K562 (cell line): ENCODE results near the gene NPIPB9. TPM values are rescaled to one million over a fixed set of nuclear protein-coding genes. Genes with fewer than 3 reads are reported as not detected.
"Not testable (repeated sequence)": the region's sequence is repeated elsewhere in the genome, so short reads cannot be mapped to it uniquely, and the experiment has no call there.

Experiments
- ATAC-seq: fragments of 200-7000 bp; cut with Tn5 transposase; 3 replicates; pipeline ENCODE4 v1.9.1; 2020; ENCODE audit warnings: moderate library complexity
- Bru-seq: library from RNA; stranded (reverse); fragments of 400-500 nt; gene quantifications from one replicate; lab custom pipeline; 2021; lab: Mats Ljungman, UMichigan
- BruChase-seq, 2 experiments: library from RNA; stranded (reverse); fragments of 400-500 nt; gene quantifications; one replicate each; lab custom pipeline; 2021; lab: Mats Ljungman, UMichigan
- BruUV-seq: library from RNA; stranded (reverse); fragments of 400-500 nt; replicated peaks from 2 replicates; lab custom pipeline; 2021; lab: Mats Ljungman, UMichigan
- CTCF ChIA-PET: fragments of 300-600 bp; formaldehyde crosslinking; extraction: SDS; loops from one replicate; lab custom pipeline; 2021; ENCODE audit warnings: low intra/inter-chr PET ratio; lab: Yijun Ruan, JAX
- POLR2A ChIA-PET: fragments of 300-600, 350-650 bp; sonication (Branson Sonifier 250); formaldehyde crosslinking; extraction: SDS; loops from one replicate; lab custom pipeline; 2021; ENCODE audit warnings: antibody characterized with exemption, inconsistent platforms; lab: Yijun Ruan, JAX
- DNase-seq, 4 experiments: peaks; one replicate each; pipeline versions ENCODE4 v3.0.0 to v3.0.0-alpha.2; 2011 to 2018; ENCODE audit warnings: low spot score in 3 of 4, mixed read lengths in 3 of 4; ENCODE audit errors: extremely low read depth in 1 of 4
- FAIRE-seq: peaks from 2 replicates; lab custom pipeline; 2011; peaks lifted over from hg19 to GRCh38; lab: Jason Lieb, UNC
- H2AFZ ChIP-seq: 2 replicates; pipeline ENCODE4 v1.6.0; 2011; ENCODE audit warnings: low read depth, low read length, control low read depth, inconsistent platforms
- H3K27ac ChIP-seq: fragments of 200-600 bp; 3 replicates; pipeline ENCODE4 v1.8.0; 2011; ENCODE audit warnings: low read depth, mild to moderate bottlenecking, control low read depth, inconsistent platforms, low read length, moderate library complexity, mixed read lengths; ENCODE audit errors: extremely low read depth
- H3K27me3 ChIP-seq, 2 experiments: fragments of 300-600 bp in 1 of 2; 2 replicates in 1 of 2; 3 replicates in 1 of 2; pipeline versions ENCODE4 v1.6.0 to v1.8.0; 2011; ENCODE audit warnings: inconsistent platforms in 2 of 2, low read length in 2 of 2, mild to moderate bottlenecking in 1 of 2, mixed read lengths in 1 of 2, moderate library complexity in 1 of 2; ENCODE audit not compliant: control insufficient read depth in 2 of 2, insufficient read depth in 2 of 2
- H3K36me3 ChIP-seq: fragments of 300-600 bp; 3 replicates; pipeline ENCODE4 v1.8.0; 2011; ENCODE audit warnings: mild to moderate bottlenecking, low read length, inconsistent platforms; ENCODE audit not compliant: control insufficient read depth, insufficient read depth
- H3K4me1 ChIP-seq, 2 experiments: fragments of 200-600 bp in 1 of 2; replicated peaks in 1 of 2; 2 replicates in 1 of 2; 3 replicates in 1 of 2; pipeline versions ENCODE4 v1.5.1 to v1.8.0; 2011; ENCODE audit warnings: inconsistent platforms in 2 of 2, low read length in 2 of 2, mild to moderate bottlenecking in 1 of 2, mixed read lengths in 1 of 2, moderate library complexity in 1 of 2; ENCODE audit not compliant: control insufficient read depth in 2 of 2, insufficient read depth in 2 of 2
- H3K4me2 ChIP-seq: 2 replicates; pipeline ENCODE4 v1.6.1; 2011; ENCODE audit warnings: low read length, control low read depth, inconsistent platforms, mixed read lengths; ENCODE audit not compliant: insufficient read depth
- H3K4me3 ChIP-seq: fragments of 200-600 bp; sonication (generic), shearing (Covaris generic); 2 replicates; pipeline ENCODE4 v1.5.1; 2016; ENCODE audit warnings: control low read depth, inconsistent platforms
- H3K79me2 ChIP-seq: fragments of 200-600 bp; 3 replicates; pipeline ENCODE4 v1.8.0; 2011; ENCODE audit warnings: low read length, inconsistent platforms; ENCODE audit not compliant: control insufficient read depth, insufficient read depth
- H3K9ac ChIP-seq, 2 experiments: 2 replicates each; pipeline versions ENCODE4 v1.6.0 to v1.6.1; 2011; ENCODE audit warnings: low read depth in 2 of 2, low read length in 2 of 2, control low read depth in 1 of 2, inconsistent platforms in 1 of 2, mild to moderate bottlenecking in 1 of 2, mixed read lengths in 1 of 2; ENCODE audit not compliant: insufficient read depth in 1 of 2
- H3K9me1 ChIP-seq: one replicate; pipeline ENCODE4 v1.6.0; 2011; ENCODE audit warnings: inconsistent platforms, mild to moderate bottlenecking, low read length, moderate library complexity; ENCODE audit not compliant: control insufficient read depth, insufficient read depth
- H3K9me3 ChIP-seq: replicated peaks from 2 replicates; pipeline ENCODE4 v1.5.1; 2011; ENCODE audit warnings: low read depth, low read length, inconsistent platforms; ENCODE audit not compliant: control insufficient read depth, insufficient read depth
- H4K20me1 ChIP-seq: replicated peaks from 2 replicates; pipeline ENCODE4 v1.6.1; 2011; ENCODE audit warnings: low read length, inconsistent platforms, mixed read lengths; ENCODE audit not compliant: control insufficient read depth, insufficient read depth
- WGBS: fragments of 100-300 bp; shearing (Covaris generic); methylation state at CpG from one replicate; pipeline ENCODE4 v1.1.6; 2016; ENCODE audit warnings: low coverage, mixed read lengths; ENCODE audit not compliant: insufficient coverage; ENCODE audit errors: missing lambda C conversion rate; 5-methylcytosine and 5-hydroxymethylcytosine counted together
- in situ Hi-C: fragments of 300-500 bp; cut with MboI; formaldehyde crosslinking; loops from 4 replicates; pipeline ENCODE4 v1.15.0; 2018; ENCODE audit warnings: inconsistent platforms, mixed read lengths
- intact Hi-C: fragments of 100-400 bp; cut with micrococcal nuclease; formaldehyde crosslinking; loops from 2 replicates; pipeline ENCODE4 v1.14.2; 2022
- long read RNA-seq, 3 experiments: library from polyadenylated mRNA in 2 of 3; library from RNA in 1 of 3; unstranded in 2 of 3; stranded (forward) in 1 of 3; transcript quantifications; one replicate each; pipeline ENCODE4 v2.0.0, GENCODE V29; 2019 to 2022
- polyA minus RNA-seq, 3 experiments: library from RNA; depleted of rRNA, polyadenylated mRNA; stranded (reverse); fragments of >200 nt; gene quantifications; 2 replicates each; pipeline ENCODE4 v1.2.3, GENCODE V29; 2011
- polyA plus RNA-seq, 8 experiments: library from polyadenylated mRNA; depleted of rRNA in 4 of 8; stranded (reverse) in 5 of 8; unstranded in 3 of 8; fragments of >200 nt; fragmentation: Nextera tagmentation in 2 of 8; fragmentation: Illumina TruSeq in 1 of 8; extraction: Ambion mirVana in 2 of 8; extraction: Trizol in 1 of 8; gene quantifications; 2 replicates each; pipeline versions ENCODE4 v1.2.1 to v1.2.3, GENCODE V29; 2011 to 2014; ENCODE audit warnings: inconsistent platforms in 1 of 8, missing spikeins in 1 of 8
- total RNA-seq, 7 experiments: library from RNA; depleted of rRNA in 6 of 7; stranded (reverse); fragments of >200 nt in 6 of 7; fragmentation: Illumina TruSeq in 2 of 7; extraction: Trizol in 2 of 7; gene quantifications; 2 replicates each; pipeline versions ENCODE4 v1.2.1 to v1.2.3, GENCODE V29; 2011 to 2021; ENCODE audit warnings: low replicate concordance in 1 of 7

The NPIPB9 gene
- 25.9 and 119 TPM in 2 replicates for total RNA-seq (2011; cell fraction: chromatin; rRNA removed; ENCODE audit: low replicate concordance)
- total RNA-seq (2011; cell fraction: nucleolus; rRNA removed), result 4.0 and 9.3 TPM in 2 replicates
- 26.3 and 36.9 TPM in 2 replicates for total RNA-seq (2011; cell fraction: nucleoplasm; rRNA removed)
- 1.1 and 1.6 TPM in 2 replicates for total RNA-seq (2014; rRNA removed)
- total RNA-seq (2014; rRNA removed; fragmentation: Illumina TruSeq; extraction: Trizol), result 2.4 and 2.9 TPM in 2 replicates
- 0.94 and 1.5 TPM in 2 replicates for total RNA-seq (2015; rRNA removed; fragmentation: Illumina TruSeq; extraction: Trizol)
- 0.89 and 1.4 TPM in 2 replicates for total RNA-seq (2021)
- 0.69 and 0.89 TPM in 2 replicates for polyA plus RNA-seq (2011; rRNA removed)
- polyA plus RNA-seq (2011; cell fraction: cytosol; rRNA removed), result 0.16 and 0.21 TPM in 2 replicates
- 1.3 and 1.6 TPM in 2 replicates for polyA plus RNA-seq (2011; cell fraction: nucleus; rRNA removed)
- polyA plus RNA-seq (2012), result 0.72 and 0.86 TPM in 2 replicates
- 0.17 and 0.49 TPM in 2 replicates for polyA plus RNA-seq (2014; fragmentation: Illumina TruSeq; extraction: Trizol)
- polyA plus RNA-seq (2014; fragmentation: Nextera tagmentation; extraction: Ambion mirVana), result under 1 TPM; 0.10 to 0.18 TPM
- polyA plus RNA-seq (2014; rRNA removed), result 1.2 TPM in 1 of 2 replicates, not detected in the other
- polyA minus RNA-seq (2011; rRNA and poly(A)+ RNA removed), result 5.0 and 7.1 TPM in 2 replicates
- polyA minus RNA-seq (2011; cell fraction: cytosol; rRNA and poly(A)+ RNA removed), result 1.5 TPM in 1 of 2 replicates, not detected in the other
- 2.4 and 2.6 TPM in 2 replicates for polyA minus RNA-seq (2011; cell fraction: nucleus; rRNA and poly(A)+ RNA removed)
- percentile 36 among the genes with signal in this experiment for Bru-seq, nascent RNA
- BruChase-seq, experiment 1, labeled RNA remaining after a 2-hour chase, result percentile 45 among the genes with signal in this experiment
- percentile 49 among the genes with signal in this experiment for BruChase-seq, experiment 2, labeled RNA remaining after a 6-hour chase
- long read RNA-seq, experiment 1, partial matches to known transcripts, result 0 of 1 reads
- long read RNA-seq, experiment 1, other reads (novel, unspliced or antisense), result 1 of 1 reads
- long read RNA-seq, experiment 2, result 0 reads
- long read RNA-seq, experiment 3, result 0 reads

DNA sequence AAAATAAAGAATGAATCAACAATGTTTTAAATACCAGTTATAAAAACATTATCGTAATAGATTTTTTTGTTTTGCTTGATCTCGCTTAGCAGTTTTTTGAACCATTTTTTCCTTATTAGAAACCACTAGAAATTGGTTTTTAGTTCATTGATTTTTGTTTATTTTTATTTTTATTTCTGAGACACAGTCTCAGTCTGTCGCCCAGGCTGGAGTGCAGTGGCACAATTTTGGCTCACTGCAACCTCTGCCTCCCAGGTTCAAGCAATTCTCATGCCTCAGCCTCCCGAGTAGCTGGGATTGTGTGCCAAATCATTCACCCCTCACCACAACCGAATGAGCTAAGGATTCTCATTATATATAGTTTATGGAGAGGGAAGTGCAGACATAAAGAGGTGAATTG, at the start of gene NPIPB9:
Gene NPIPB9, plus strand, starts transcription at position 301 of the 400 bp plus-strand sequence.
- ATAC-seq, H3K9me1 ChIP-seq, FAIRE-seq, DNase-seq, H3K36me3 ChIP-seq, in situ Hi-C loops, H3K4me3 ChIP-seq, H3K27me3 ChIP-seq, H3K79me2 ChIP-seq, H3K9me3 ChIP-seq, H4K20me1 ChIP-seq, H3K4me1 ChIP-seq, intact Hi-C loops, BruUV-seq, H3K27ac ChIP-seq, H3K9ac ChIP-seq, CTCF ChIA-PET, POLR2A ChIA-PET, H2AFZ ChIP-seq, H3K4me2 ChIP-seq: not testable (repeated sequence)
- no CpG with 5 or more reads among the region's 5 CpGs for WGBS

DNA sequence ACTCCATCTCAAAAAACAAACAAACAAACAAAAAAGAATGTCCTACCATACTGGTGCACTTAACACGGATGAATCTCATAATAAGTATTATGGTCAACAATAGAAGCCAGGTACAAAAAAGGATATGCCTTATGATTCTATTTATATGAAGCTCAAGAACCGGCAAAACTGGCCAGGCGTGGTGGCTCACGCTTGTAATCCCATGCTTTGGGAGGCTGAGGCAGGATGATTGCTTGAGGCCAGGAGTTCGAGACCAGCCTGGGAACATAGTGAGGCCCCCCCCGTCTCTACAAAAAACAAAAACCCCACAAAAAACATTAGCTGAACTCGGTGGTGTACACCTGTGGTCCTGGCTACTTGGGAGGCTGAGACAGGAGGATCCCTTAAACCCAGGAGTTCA, 47.3 kb upstream of the NPIPB9 start:
- H3K4me2 ChIP-seq, H2AFZ ChIP-seq, H3K36me3 ChIP-seq, intact Hi-C loops, H4K20me1 ChIP-seq, H3K9me3 ChIP-seq, CTCF ChIA-PET, H3K79me2 ChIP-seq, H3K9me1 ChIP-seq, POLR2A ChIA-PET, BruUV-seq, H3K9ac ChIP-seq, ATAC-seq, H3K4me3 ChIP-seq, H3K27ac ChIP-seq, H3K4me1 ChIP-seq, DNase-seq, H3K27me3 ChIP-seq, FAIRE-seq: not testable (repeated sequence)
- WGBS, result no CpG with 5 or more reads among the region's 7 CpGs
- in situ Hi-C loops, result loop anchor here (25.0 kb wide), 2 partner anchors 92 to 167 kb away; partner anchors contain the start of genes NUPR1 and SULT1A1

DNA sequence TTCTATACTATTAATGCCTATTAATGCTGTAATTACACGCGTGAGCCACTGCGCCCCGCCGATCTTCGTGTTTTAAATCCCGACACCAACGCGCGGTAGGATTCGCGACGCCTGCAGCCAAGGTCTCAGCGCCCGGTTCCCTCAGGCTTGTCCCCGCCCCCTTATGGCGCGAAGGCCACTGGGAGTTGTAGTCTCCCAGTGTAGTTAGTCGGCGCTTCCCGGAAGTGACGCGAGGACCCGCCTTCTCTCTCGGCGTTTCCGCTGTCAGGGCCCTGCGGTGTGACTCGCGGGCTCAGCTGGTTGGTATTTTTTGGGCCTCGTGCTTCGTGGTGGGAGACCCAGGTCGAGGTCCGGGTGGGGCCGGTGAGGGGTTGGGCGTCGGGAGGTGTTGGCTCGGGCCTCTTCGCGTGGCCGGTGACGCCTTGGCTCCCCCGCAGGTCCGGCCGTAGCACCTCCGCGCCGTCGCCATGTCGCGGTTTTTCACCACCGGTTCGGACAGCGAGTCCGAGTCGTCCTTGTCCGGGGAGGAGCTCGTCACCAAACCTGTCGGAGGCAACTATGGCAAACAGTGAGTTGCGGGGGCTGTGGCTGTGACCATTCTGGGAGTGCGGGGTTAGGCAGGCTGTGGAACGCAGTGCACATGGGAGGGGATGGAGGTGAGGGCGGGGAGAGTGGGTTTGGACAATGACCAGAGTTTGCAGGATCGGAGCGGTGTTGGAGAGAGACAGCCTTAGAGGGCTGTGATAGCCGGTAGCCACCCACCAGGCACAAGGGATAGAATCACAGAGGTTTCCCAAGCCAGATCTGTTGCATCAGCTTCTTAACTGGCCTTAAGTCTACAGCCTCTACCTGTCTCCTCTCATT, 40.1 kb upstream of the NPIPB9 start, which contains the start of gene EIF3C:
Gene EIF3C, plus strand, starts transcription at position 245 of the 864 bp plus-strand sequence. Its CDS starts 223 bp downstream, at position 468.
- H2AFZ ChIP-seq, H4K20me1 ChIP-seq, CTCF ChIA-PET, H3K36me3 ChIP-seq, H3K9me1 ChIP-seq, H3K27me3 ChIP-seq, intact Hi-C loops, H3K9me3 ChIP-seq, H3K79me2 ChIP-seq, POLR2A ChIA-PET, BruUV-seq, H3K9ac ChIP-seq, H3K27ac ChIP-seq, DNase-seq, H3K4me1 ChIP-seq, H3K4me2 ChIP-seq: not testable (repeated sequence)
- FAIRE-seq (peak; percentile 98), ATAC-seq (peak; percentile 98)
- in situ Hi-C loops, result loop anchor here (25.0 kb wide), 2 partner anchors 99 to 174 kb away; partner anchors contain the start of genes NUPR1 and SULT1A1
- H3K4me3 ChIP-seq, result peak within 1 kb of the TSS; percentile 24; the same call in 1 of the 2 replicates
- WGBS, result no CpG with 5 or more reads among the region's 66 CpGs
